Activated CD4-positive, alpha-beta T cell treated with anti-CD3 and anti-CD28 coated beads, Interleukin-2, Interleukin-4, amounts not matched to agents 100 ng/mL and 50 ng/mL, durations not matched to agents 16 hours and 8 hours (primary cell): ENCODE results near the gene SPSB1.

Experiments used
- DNase-seq: peaks from one replicate; pipeline ENCODE4 v3.0.0-alpha.2; 2020; ENCODE audit warnings: low spot score

The SPSB1 gene

DNA sequence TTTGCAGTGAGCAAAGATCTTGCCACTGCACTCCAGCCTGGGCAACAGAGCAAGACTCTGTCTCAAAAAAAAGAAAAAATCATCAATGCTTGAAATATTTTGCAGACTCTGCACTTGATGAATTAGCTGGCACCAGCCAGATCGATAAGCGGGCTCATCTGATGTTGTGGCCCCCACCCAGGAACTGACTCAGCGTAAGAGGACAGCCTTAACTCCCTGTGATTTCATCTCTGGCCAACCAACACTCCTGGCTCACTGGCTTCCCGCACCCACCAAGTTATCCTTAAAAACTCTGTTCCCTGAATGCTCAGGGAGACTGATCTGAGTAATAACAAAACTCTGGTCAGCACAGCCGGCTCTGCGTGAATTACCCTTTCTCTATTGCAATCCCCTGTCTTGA lies 98.9 kb downstream of the SPSB1 start:
- no peak for DNase-seq

DNA sequence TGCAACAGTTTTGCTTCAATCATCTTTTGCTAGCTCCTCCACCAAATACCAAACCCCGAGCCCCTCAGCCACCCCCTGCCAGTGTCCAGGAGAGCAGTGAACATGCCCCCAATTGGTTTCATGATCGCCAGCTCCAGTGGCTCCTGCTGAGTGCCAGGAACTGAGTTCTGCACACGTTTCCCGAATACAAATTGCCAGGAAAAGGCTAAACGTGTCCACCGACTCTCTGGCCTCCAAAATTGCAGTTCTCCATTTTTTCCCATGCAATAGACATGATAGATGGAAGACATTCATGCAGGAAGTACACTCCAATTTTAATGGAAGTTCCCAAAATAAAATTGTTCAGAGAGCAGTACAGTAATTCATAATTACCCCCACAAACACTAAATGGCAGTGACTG lies 101.3 kb downstream of the SPSB1 start:
- DNase-seq, result no peak

DNA sequence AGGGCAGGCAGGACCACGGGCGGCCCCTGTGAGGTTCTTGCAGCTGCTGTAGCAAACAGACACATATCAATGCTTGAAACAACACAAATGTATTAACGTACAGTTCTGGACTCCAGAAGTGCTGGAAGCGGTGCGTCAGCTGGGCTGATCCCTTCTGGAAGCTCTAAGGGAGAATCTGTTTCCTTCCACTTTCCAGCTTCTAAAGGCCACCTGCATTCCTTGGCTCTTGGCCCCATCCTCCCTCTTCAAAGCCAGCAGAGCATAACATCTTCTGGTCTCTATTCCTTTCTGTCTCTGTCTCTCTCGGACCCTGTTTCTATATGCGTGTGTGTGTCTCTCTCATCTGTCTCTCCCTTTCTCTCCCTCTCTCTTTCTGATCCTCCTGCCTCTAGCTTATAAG lies 102.3 kb downstream of the SPSB1 start:
- DNase-seq, result no peak

DNA sequence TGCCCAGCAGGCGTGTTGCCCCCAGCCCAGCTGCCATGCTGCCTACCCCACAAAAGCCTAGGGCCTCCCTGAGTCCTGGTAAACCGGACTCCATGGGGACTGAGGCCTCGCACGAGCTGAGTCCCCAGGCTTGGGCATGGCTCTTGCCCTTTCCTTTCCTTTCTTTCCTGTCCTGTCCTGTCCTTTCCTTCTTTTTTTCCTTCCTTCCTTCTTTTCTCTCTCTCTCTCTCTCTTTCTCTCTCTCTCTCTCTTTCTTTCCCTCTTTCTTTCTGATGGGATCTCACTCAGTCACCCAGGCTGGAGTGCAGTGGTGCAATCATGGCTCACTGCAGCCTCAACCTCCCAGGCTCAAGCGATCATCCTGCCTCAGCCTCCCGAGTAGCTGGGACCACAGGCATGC lies 104.4 kb downstream of the SPSB1 start:
- no peak for DNase-seq

DNA sequence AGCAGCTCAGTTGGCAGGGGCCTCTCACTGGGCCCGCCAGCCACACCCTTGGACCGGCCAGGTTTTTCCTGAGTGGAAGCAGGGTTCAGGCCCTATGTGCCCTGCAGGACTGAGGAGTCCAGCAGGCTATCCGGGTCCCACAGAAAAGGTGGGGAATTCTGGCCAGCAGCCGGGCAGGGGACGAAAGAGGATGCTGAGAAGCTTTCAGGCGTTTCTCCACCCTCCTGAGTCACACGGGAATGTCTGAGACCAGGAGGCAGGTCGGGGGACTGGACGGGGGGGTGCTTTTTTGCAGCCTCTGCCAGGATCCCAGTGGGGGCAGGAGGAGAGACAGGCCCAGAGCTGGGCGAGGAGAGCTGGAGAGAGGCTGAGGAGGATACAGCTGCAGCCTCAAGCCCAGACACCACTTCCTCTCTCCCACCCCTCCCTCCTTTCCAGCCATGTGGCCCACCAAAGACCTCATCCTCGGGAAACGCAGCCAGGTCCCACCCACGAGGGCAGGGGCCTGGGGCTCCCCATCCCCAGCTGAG lies 105.4 kb downstream of the SPSB1 start:
- DNase-seq, result no peak

DNA sequence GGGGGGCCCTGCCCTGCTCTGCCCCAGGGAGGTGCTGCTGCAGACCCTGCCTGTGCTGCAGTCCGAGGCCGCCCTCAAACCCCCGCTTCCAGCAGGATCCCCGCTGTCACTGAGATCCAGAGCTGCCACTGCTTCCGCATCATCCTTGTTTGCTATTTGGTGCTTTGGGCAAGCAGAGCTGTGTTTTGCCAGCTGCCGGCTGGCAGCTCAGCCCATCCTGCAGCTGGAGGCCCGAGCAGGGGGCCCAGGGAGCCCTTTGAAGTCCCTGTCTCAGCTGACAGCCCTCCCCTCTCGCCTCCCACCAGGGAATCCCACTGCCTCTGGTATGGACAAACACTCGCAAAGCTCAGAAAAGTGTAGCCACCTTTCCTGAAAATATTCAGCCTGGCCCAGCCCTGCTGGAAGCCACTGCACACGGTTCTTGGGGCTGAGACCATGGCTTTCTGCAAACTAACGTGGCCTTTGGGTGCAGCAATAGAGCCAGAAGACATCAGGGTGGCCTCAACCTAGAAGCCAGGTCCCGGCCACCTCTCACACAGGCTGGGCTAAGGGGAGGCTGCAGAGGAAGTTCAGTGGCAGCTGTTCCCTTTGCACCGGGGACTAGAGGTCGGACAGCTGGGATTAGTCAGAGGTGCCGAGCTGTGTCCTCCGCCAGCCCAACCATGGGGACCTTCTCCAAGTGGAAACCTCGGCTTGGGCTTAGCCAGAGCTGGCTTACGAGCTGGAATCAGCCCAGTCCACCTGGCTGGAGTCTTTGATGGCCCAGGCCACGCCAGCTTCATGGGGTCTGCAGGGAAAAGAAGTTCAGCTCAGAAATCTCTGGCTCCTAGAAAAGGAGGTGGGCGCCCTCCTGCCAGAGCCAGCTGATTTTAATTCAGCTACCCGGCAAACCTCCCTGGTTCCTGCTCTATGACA lies 107.1 kb downstream of the SPSB1 start:
- DNase-seq, result no peak

DNA sequence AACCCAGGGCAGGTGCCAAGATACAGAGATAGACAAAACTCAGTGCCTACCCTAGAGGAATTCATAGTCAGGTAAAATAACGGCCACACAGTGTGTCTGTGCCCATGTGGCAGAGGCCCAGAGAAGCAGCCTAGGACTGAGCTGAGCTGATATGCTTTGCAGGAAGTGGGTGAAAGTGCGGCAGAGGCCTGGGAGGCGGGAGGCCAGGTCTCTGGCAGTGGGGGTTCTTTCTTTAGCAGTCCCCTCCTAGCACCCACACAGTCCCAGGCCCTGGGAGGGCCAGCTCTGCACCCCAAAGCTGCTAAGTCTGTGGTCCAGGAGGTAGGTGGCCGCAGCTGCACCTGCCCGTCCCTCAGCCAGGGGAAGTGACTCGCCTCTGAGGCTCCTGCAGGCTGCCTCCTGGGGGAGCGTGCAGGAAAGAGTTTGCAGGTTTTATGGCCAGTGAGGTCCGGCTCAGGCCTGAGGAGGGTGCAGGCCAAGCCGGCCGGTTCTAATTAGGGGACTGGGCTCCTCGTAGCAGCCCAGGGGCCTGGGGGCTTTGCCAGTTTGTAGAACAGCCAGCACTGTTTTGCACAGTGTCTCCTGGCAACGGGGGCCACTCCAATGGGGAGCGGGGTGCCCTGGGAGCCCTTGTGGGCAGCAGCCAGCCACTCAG lies 107.9 kb downstream of the SPSB1 start:
- no peak for DNase-seq

DNA sequence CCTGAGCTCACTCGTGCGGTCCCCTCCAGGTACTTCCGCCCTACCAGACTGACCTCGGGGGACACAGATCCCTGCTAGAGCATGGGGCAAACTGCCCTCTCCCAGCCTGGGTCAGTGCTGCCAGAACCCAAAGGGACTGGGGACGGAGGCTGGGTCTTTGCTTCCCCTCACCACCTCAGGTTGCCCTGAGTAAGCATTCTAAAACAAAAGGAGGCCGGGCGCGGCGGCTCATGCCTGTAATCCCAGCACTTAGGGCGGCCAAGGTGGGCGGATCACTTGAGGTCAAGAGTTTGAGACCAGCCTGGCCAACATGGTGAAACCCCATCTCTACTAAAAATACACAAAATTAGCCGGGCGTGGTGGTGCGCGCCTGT lies 108.4 kb downstream of the SPSB1 start:
- DNase-seq, result no peak

DNA sequence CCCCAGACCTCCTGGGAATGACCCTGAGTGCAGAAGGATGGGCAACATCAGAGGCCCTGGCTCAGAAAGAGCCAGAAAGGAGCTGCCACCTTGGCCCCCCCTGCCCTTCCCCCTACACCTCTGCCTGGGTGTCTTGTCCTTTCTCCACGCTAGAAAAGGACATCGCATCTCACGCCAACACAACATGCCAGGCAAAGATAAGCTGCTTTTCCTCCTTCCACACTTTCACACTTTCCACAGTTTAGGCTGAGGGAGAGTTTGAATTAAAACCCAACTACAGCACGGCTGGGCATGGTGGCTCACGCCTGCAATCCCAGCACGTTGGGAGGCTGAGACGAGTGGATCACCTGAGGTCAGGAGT lies 109.5 kb downstream of the SPSB1 start:
- no peak for DNase-seq

DNA sequence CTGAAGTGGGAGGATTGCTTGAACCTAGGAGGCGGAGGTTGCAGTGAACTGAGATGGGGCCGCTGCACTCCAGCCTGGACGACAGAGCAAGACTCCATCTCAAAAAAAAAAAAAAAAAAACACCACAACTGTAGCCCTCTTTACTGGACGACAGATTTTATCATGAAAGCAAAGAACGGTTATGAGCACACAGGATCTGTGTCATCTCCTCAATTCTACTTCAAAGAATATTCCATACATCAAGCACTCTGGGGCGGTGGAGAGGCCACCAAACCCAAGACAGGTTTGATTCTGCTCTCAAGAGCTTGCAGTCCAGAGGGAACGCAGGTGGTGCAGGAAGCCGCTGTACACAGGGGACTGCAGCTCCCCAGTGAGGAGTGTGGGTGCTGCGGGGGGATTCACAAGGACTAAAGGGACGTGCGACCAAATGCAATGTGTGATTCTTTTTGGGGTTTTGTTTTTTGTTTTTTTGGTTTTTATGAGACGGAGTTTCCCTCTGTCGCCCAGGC lies 110.1 kb downstream of the SPSB1 start:
- no peak for DNase-seq

DNA sequence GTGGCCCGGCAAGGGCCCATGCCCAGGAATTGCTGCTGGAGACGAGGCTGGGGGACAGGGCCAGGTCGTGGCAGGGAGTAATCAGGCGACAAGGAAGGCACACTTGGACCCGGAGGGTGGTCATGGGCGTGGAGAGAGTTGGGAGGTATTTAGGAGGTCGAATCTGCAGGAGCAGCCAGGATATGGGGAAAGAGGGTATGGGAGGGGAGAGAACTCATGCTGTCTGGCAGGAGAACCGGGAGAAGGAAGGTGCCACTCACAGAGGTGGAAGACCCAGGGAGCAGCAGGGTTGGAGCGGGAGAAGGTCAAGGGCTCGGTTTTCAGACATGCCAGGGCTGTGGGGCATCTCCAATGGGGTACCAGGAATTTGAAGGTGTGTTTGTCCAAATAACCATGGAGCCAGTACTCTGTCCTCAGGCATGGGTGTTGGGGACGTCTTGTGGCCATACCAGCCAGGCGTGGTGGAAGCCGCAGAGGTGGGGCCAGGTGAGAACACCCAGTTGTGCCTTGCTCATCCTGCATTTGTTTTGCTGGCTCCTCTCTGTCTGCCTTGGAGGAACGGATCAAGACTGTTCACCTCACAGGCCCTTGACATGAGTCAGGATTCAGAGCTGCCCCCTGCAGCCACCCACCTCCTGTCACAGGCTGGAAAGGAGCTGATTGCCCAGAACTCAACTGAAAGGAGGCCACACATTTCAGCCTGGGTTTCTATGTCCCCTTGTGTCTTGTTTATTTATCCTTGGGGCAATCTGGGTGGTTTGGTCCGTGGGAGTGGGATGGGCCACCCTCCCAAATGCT lies 111.6 kb downstream of the SPSB1 start:
- DNase-seq, result no peak

DNA sequence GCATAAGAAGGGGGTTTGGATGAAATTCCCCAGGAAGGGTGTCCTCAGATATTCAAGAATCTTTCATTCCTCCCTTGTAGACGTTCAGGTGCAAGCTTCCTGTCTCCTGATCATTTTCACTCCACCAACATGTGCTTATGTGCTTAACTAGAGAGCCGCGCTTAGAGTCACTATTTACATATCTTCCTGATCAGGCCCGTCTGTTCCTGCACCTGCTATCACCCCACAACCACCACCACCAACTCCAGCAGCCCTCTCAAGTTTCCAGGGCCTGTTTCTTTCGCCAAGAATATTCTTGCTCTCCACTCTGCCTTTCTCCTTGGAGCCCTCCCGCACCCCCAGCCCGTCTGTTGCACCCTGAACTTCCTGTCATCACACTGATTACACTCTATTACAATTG lies 113.4 kb downstream of the SPSB1 start:
- DNase-seq, result no peak

DNA sequence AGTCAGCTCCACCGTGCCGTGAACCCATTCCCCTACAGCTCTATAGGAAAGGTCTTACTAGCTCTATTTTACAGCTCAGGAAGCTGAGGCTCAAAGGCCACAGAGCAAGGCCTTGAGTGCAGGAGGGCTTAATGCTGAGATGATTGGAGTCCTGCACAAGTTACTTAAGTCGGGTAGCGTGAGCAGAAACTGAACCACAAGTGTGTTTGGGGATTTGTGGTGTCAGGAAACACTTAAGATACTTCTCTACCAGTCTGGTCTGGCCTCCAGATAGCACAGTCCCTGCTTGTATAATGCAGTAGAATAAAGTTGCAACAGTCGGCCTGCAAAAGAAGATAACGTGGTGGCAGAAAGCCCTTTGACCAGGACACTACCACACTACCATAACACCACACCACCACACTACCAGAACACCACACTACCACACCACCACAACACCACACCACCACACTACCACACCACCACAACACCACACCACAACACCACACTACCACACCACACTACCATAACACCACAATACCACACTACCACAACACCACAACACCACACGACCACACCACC lies 118.1 kb downstream of the SPSB1 start:
- peak; percentile 13 for DNase-seq

DNA sequence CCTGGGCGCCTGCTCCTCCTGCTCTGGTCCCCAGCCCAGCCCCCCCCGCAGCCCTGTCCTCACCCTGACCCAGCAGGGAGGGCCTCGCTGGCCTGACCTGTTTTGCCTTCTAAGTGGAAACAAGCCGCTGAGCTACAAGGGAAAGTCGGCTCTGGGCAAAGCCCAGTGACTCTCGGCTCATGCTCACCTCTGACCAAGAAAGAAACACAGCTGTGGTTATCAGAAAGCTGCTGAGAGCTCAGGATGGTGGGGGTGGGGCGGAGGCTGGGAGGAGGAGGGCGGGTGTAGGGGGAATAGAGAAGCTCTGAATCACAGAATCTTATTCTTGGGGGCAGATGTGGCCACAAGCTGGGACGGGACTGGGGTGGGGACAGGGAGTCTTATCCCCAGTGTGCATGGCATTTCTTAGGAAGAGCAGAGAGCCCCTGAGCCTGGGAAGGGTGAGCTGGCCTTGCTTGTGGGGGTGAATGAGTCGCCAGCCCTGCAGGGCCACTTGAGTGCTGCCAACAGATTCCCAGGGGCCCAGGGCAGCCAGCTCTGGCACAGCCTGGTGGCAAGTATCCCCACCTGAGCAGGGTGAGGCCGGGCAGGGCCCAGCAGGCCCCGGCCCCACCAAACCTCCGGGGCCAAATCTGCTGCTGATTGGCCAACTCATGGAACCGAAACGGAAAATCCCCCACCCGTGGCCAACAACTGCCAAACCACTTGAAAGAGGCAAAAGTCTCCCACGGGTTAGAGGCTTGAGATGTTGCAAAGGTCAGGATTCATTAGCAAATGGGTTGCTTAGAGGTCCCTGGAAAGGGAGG lies 120.6 kb downstream of the SPSB1 start:
- DNase-seq, result peak; percentile 90

DNA sequence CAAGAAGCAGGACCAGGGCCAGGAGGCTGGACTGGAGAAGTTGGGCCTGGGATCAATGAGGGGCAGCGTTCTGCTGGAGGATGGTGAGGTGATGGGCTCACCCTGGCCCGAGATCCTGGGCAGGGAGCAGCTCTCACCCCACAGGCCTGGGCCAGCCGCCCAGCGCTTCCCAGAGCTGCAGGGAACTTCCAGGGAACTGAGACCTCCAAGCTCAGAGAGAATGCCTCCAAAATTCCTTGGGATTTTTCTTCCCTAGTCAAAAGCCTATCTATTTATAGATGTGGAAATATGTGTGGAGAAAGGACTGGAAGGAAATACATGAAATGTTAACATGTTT lies 121.2 kb downstream of the SPSB1 start:
- DNase-seq, result no peak

DNA sequence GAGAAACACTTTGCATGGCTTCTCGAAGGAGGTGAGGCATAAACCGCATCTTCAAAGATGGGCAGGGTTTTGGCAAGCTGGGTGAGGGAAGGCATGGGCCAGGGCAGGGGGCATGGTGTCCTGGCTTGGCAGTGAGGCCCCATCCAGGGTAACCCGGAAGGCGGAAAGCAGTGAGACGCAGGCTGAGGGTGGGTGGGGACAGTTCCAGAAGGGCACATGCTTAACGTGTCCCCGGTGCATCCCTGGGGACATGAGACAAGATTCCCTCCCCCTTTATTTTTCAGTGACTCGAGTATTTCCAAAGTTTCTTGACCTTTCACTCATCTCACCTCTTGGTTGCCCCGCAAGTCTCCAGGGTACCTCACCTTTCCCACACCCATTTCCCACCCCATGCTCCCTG lies 123.8 kb downstream of the SPSB1 start:
- DNase-seq, result no peak

DNA sequence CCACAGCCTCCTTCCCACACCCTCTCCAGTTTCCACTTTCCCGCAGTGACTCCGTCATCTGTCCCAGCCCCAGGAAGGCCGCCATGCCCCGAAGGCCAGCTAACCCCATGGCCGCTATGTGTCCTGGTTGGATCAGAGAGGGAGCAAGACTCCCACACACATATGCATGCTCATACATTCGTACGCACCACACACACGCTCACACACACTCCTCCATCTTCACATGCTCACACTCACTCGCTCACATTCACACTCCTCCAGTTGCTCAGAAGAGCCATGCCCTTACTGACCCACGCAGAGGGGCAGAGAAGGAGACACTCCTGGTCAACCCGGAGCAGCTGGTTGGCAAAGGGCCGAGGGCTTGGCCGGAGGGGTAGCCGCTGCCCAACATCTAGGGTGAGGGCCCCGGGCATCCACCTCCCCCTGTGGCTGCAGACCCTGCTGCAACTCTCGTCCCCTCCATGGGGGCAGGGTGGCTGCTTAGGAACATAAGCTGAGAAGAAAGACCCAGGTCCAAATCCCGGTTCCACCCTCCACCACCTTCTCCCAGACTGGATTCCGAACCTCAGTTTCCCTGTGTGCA lies 124.3 kb downstream of the SPSB1 start:
- DNase-seq, result no peak

DNA sequence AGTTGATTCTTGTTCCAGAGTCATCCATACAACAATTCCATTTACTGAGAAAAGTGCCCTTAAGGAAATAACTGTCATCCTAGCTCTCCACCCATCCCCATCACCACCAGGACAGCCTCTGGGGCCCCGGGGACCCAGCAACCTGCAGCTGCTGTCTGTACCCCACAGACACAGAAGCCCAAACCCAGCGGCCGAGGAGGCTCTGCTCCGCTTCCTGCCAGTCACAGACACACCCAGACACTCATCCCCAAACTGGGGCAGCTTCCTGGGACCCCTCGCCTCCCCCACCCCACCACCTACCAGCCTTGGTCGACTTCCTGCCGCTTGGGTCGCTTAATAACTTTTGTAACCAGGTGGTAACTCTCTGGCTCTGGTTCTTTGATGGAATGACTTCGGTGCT lies 125.0 kb downstream of the SPSB1 start:
- DNase-seq, result peak; percentile 45

DNA sequence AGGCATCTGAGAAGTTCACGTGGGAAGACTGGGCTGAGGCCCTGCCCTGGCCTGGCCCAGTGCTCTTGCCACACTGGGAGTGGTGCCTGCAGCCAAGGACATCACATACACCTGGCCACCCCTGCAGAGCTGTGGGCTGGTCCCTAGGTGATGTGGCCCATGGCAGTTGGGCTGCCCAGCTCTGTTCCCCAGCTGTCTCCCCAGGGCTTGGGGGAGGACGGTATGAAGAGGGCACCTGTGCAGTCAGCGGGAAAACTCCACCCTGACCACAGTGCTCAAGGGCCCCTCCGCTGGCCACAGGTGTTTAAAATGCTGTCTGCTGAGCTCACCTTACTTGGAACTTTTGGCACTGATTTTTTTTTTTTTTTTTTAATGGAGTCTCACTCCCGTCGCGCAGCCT lies 126.2 kb downstream of the SPSB1 start:
- no peak for DNase-seq
